ENCODE measurements around the gene ARMCX4. TPM values are rescaled to one million over a fixed set of nuclear protein-coding genes. Genes with fewer than 3 reads are reported as not detected.

The ARMCX4 gene
- total RNA-seq, 1 experiment from 2014 or later: 17.0 TPM

DNA sequence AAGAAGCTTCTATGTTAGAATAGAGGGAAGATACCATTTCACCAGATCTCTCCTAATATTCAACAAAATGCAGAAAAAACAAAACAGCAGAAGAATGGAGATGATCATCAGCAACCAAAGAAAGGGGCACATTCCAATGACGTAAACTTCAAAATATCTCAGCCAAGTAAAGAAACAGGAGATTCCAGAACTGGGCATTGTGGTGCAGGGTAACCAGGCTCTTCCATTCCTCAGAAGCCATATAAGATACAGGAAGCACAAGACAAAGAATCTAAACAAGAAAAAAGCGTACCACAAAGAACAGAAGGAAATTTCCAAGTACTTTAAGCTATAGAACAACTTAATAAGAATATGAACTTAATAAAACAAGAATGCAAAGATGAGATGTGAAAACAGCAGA, 6.9 kb upstream of the ARMCX4 start:
- no peaks in the 10 kb centered on the region for H3K79me2 ChIP-seq (ENCODE audit: insufficient read depth, low read length)
- H3K4me3 Mint-ChIP-seq: no peak overlapping the region
- H3K56ac ChIP-seq (ENCODE audit: insufficient read length, low read depth, low read length): no peak overlapping the region
- no peak overlapping the region for H3K4me2 ChIP-seq (ENCODE audit: insufficient read depth, insufficient read length, low read length)
- H2BK5ac ChIP-seq (ENCODE audit: insufficient read length, low read length): no peak overlapping the region
- H3K27me3 ChIP-seq (ENCODE audit: insufficient read depth, low read length): no peaks in the 10 kb centered on the region
- no peaks in the 10 kb centered on the region for H3K36me3 Mint-ChIP-seq (ENCODE audit: insufficient read depth in 1 of 3, low read depth in 3 of 3)
- no peak overlapping the region for H2BK20ac ChIP-seq (ENCODE audit: low read depth, low read length, poor library complexity, severe bottlenecking)
- DNase-seq: no peak
- H3K4ac ChIP-seq (ENCODE audit: low read depth, low read length): no peak overlapping the region
- no peaks in the 10 kb centered on the region for H3K9me3 ChIP-seq (ENCODE audit: control insufficient read depth, low read depth, low read length)
- H3K4me1 ChIP-seq (ENCODE audit: insufficient read depth, low read length): no peaks in the 10 kb centered on the region
- no peak overlapping the region for H2BK12ac ChIP-seq (ENCODE audit: insufficient read length, low read depth, low read length)
- H4K8ac ChIP-seq (replicated peaks; ENCODE audit: insufficient read length, low read depth, low read length): no peak overlapping the region
- H3K27me3 Mint-ChIP-seq (ENCODE audit: low read depth): no peaks in the 10 kb centered on the region
- no peak overlapping the region for H3K27ac ChIP-seq (ENCODE audit: insufficient read length, low read depth, low read length)
- H3K9ac ChIP-seq (ENCODE audit: extremely low read depth, insufficient read length, low read length): no peak overlapping the region
- peaks cover 23 to 35% of the 10 kb centered on the region in 2 experiments for H3K9me3 Mint-ChIP-seq
- H3K27ac Mint-ChIP-seq: no peak overlapping the region
- no peak overlapping the region for H3T11ph ChIP-seq (ENCODE audit: low read length)
- no peak overlapping the region for H3K14ac ChIP-seq (ENCODE audit: insufficient read depth, low read length)
- WGBS (ENCODE audit: extremely low coverage, insufficient read length, low lambda C conversion rate): no CpG with 5 or more reads among the region's 2 CpGs
- TF ChIP-seq, protein P1, sequence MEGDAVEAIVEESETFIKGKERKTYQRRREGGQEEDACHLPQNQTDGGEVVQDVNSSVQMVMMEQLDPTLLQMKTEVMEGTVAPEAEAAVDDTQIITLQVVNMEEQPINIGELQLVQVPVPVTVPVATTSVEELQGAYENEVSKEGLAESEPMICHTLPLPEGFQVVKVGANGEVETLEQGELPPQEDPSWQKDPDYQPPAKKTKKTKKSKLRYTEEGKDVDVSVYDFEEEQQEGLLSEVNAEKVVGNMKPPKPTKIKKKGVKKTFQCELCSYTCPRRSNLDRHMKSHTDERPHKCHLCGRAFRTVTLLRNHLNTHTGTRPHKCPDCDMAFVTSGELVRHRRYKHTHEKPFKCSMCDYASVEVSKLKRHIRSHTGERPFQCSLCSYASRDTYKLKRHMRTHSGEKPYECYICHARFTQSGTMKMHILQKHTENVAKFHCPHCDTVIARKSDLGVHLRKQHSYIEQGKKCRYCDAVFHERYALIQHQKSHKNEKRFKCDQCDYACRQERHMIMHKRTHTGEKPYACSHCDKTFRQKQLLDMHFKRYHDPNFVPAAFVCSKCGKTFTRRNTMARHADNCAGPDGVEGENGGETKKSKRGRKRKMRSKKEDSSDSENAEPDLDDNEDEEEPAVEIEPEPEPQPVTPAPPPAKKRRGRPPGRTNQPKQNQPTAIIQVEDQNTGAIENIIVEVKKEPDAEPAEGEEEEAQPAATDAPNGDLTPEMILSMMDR (conservative IDR thresholded peaks at IDR 0.05): no peak
- H4K20me1 ChIP-seq (ENCODE audit: control insufficient read depth, insufficient read depth, insufficient read length): no peaks in the 10 kb centered on the region
- no peak overlapping the region for H3K23ac ChIP-seq (ENCODE audit: insufficient read length, low read depth, low read length)
- no peak overlapping the region for H4K91ac ChIP-seq (ENCODE audit: insufficient read length, low read depth, low read length)
- no peak overlapping the region for H2BK120ac ChIP-seq (ENCODE audit: low read depth, low read length, poor library complexity, severe bottlenecking)
- H3K4me1 Mint-ChIP-seq: peaks cover under 1 to 1% of the 10 kb centered on the region in 2 experiments; a peak in 3 of 4 replicates
- H3K79me1 ChIP-seq (ENCODE audit: insufficient read depth, low read depth, low read length, poor library complexity, severe bottlenecking): no peaks in the 10 kb centered on the region
- no peak overlapping the region for H4K5ac ChIP-seq (ENCODE audit: insufficient read length, low read depth, low read length)
- H3K18ac ChIP-seq (ENCODE audit: insufficient read length, low read depth, low read length): no peak overlapping the region
- H2AK5ac ChIP-seq (ENCODE audit: insufficient read length, low read length): no peak overlapping the region
- no peak overlapping the region for H2BK15ac ChIP-seq (ENCODE audit: low read depth, low read length)
- H2AFZ ChIP-seq (ENCODE audit: low read length): no peak overlapping the region
- H3K23me2 ChIP-seq (ENCODE audit: insufficient read length, low read depth, low read length, poor library complexity, severe bottlenecking): no peaks in the 10 kb centered on the region

Measured in H9 (cell line).